IMR-90 (cell line): ENCODE data around the gene NABP1. TPM values are rescaled to one million over a fixed set of nuclear protein-coding genes. Genes with fewer than 3 reads are reported as not detected.

Experiments
- ATAC-seq: fragments of 200-7000 bp; cut with Tn5 transposase; 2 replicates; pipeline ENCODE4 v1.9.1; 2020; ENCODE audit warnings: low read depth, mild to moderate bottlenecking, moderate library complexity
- BruUV-seq: library from RNA; stranded (reverse); fragments of 400-500 nt; replicated peaks from 2 replicates; lab custom pipeline; 2021; lab: Mats Ljungman, UMichigan
- CTCF ChIA-PET: fragments of 300-600 bp; formaldehyde crosslinking; extraction: SDS; loops from one replicate; lab custom pipeline; 2021; ENCODE audit warnings: antibody characterized with exemption; lab: Yijun Ruan, JAX
- POLR2A ChIA-PET: fragments of 300-600 bp; sonication (Branson Sonifier 250); formaldehyde crosslinking; loops from one replicate; lab custom pipeline; 2022; ENCODE audit warnings: antibody characterized with exemption; ENCODE audit not compliant: unreplicated experiment; lab: Charles Lee
- DNase-seq: peaks from one replicate; pipeline ENCODE4 v3.0.0; 2013
- H2AFZ ChIP-seq: replicated peaks from 2 replicates; pipeline ENCODE3; 2013; ENCODE audit warnings: low read length, mild to moderate bottlenecking; ENCODE audit not compliant: poor library complexity
- H2AK5ac ChIP-seq: 2 replicates; pipeline ENCODE4 v1.6.1; 2013; ENCODE audit warnings: low read depth, low read length, inconsistent platforms
- H2AK9ac ChIP-seq: replicated peaks from 2 replicates; pipeline ENCODE3; 2013; ENCODE audit warnings: mild to moderate bottlenecking, low read depth, low read length, moderate library complexity; ENCODE audit not compliant: poor library complexity
- H2BK120ac ChIP-seq: 2 replicates; pipeline ENCODE4 v1.6.1; 2013; ENCODE audit warnings: low read depth, low read length, inconsistent platforms
- H2BK15ac ChIP-seq: 3 replicates; pipeline ENCODE4 v1.6.1; 2013; ENCODE audit warnings: low read depth, low read length, inconsistent platforms
- H2BK20ac ChIP-seq: 2 replicates; pipeline ENCODE4 v1.6.1; 2013; ENCODE audit warnings: low read depth, mild to moderate bottlenecking, inconsistent platforms, low read length, moderate library complexity
- H2BK5ac ChIP-seq: 2 replicates; pipeline ENCODE4 v1.6.1; 2013; ENCODE audit warnings: mild to moderate bottlenecking, low read depth, low read length, inconsistent platforms; ENCODE audit not compliant: poor library complexity, severe bottlenecking
- H3K14ac ChIP-seq: replicated peaks from 2 replicates; pipeline ENCODE4 v1.6.1; 2013; ENCODE audit warnings: low read depth, low read length, inconsistent platforms
- H3K18ac ChIP-seq: 2 replicates; pipeline ENCODE4 v1.6.1; 2013; ENCODE audit warnings: low read depth, low read length, control low read depth
- H3K23ac ChIP-seq: 2 replicates; pipeline ENCODE4 v1.6.1; 2013; ENCODE audit warnings: low read depth, low read length, inconsistent platforms
- H3K27ac ChIP-seq: 2 replicates; pipeline ENCODE4 v1.5.1; 2013; ENCODE audit warnings: mild to moderate bottlenecking, control low read depth, low read length; ENCODE audit not compliant: insufficient read depth
- H3K27me3 ChIP-seq: 2 replicates; pipeline ENCODE4 v1.6.1; 2013; ENCODE audit warnings: low read length; ENCODE audit not compliant: control insufficient read depth, insufficient read depth
- H3K36me3 ChIP-seq: 2 replicates; pipeline ENCODE4 v1.6.1; 2013; ENCODE audit warnings: low read length, mixed read lengths; ENCODE audit not compliant: control insufficient read depth, insufficient read depth
- H3K4ac ChIP-seq: 2 replicates; pipeline ENCODE4 v1.6.1; 2013; ENCODE audit warnings: low read depth, low read length, inconsistent platforms
- H3K4me1 ChIP-seq: 2 replicates; pipeline ENCODE4 v1.6.1; 2013; ENCODE audit warnings: low read length, mixed read lengths; ENCODE audit not compliant: control insufficient read depth, insufficient read depth
- H3K4me2 ChIP-seq: 2 replicates; pipeline ENCODE4 v1.6.1; 2013; ENCODE audit warnings: low read depth, mild to moderate bottlenecking, control low read depth, low read length, moderate library complexity
- H3K4me3 ChIP-seq: 2 replicates; pipeline ENCODE4 v1.5.1; 2013; ENCODE audit warnings: low read depth, mild to moderate bottlenecking, control low read depth, low read length, moderate library complexity; ENCODE audit not compliant: insufficient read depth
- H3K56ac ChIP-seq: 2 replicates; pipeline ENCODE4 v1.6.1; 2013; ENCODE audit warnings: low read length, inconsistent platforms; ENCODE audit not compliant: insufficient read depth; ENCODE audit errors: extremely low read depth
- H3K79me1 ChIP-seq, 2 experiments: 2 replicates each; pipeline ENCODE4 v1.6.1; 2013; ENCODE audit warnings: low read length in 2 of 2, inconsistent platforms in 1 of 2, low read depth in 1 of 2
- H3K9ac ChIP-seq: 2 replicates; pipeline ENCODE4 v1.6.1; 2013; ENCODE audit warnings: low read depth, low read length, control low read depth
- H3K9me1 ChIP-seq: 2 replicates; pipeline ENCODE4 v1.6.1; 2013; ENCODE audit warnings: low read length, inconsistent platforms; ENCODE audit not compliant: insufficient read depth
- H3K9me3 ChIP-seq: 2 replicates; pipeline ENCODE4 v1.6.1; 2013; ENCODE audit warnings: low read length; ENCODE audit not compliant: control insufficient read depth, insufficient read depth
- H4K20me1 ChIP-seq: 2 replicates; pipeline ENCODE4 v1.6.1; 2013; ENCODE audit warnings: low read length, inconsistent platforms; ENCODE audit not compliant: insufficient read depth
- H4K5ac ChIP-seq: 2 replicates; pipeline ENCODE4 v1.6.1; 2013; ENCODE audit warnings: mild to moderate bottlenecking, low read depth, low read length, control low read depth
- H4K8ac ChIP-seq, 2 experiments: 2 replicates each; pipeline ENCODE4 v1.6.1; 2013; ENCODE audit warnings: low read depth in 2 of 2, low read length in 2 of 2, control low read depth in 1 of 2, inconsistent platforms in 1 of 2
- H4K91ac ChIP-seq: 2 replicates; pipeline ENCODE4 v1.6.1; 2013; ENCODE audit warnings: low read depth, low read length, inconsistent platforms; ENCODE audit not compliant: insufficient read depth
- CEBPB ChIP-seq: IDR thresholded peaks from 2 replicates; pipeline ENCODE4 v1.6.1; 2012; ENCODE audit warnings: low read depth, low read length, improper control_type of control experiment
- RAD21 ChIP-seq: IDR thresholded peaks from 2 replicates; pipeline ENCODE4 v1.6.1; 2012; ENCODE audit warnings: low read length, improper control_type of control experiment
- WGBS, 2 experiments: methylation state at CpG; one replicate each; pipeline versions ENCODE4 v1.1.5 to v1.1.7; 2013; ENCODE audit warnings: missing lambda C conversion rate in 2 of 2; ENCODE audit not compliant: insufficient read length in 1 of 2; ENCODE audit errors: extremely low coverage in 2 of 2; 5-methylcytosine and 5-hydroxymethylcytosine counted together
- dilution Hi-C: fragments of 300-500 bp; cut with HindIII; formaldehyde crosslinking; loops from one replicate; pipeline ENCODE4 v1.14.3; 2018; ENCODE audit warnings: low sequenced_read_pairs; ENCODE audit not compliant: unreplicated experiment
- in situ Hi-C: fragments of 300-500 bp; cut with MboI; formaldehyde crosslinking; loops from 3 replicates; pipeline ENCODE4 v1.14.3; 2019; ENCODE audit warnings: low sequenced_read_pairs, inconsistent platforms, mixed read lengths
- intact Hi-C: fragments of 100-400 bp; cut with micrococcal nuclease; formaldehyde crosslinking; loops from 2 replicates; pipeline ENCODE4 v1.10.0; 2022
- polyA plus RNA-seq, 3 experiments: library from polyadenylated mRNA; depleted of rRNA; stranded (reverse); fragments of >200 nt; gene quantifications; 2 replicates each; pipeline ENCODE4 v1.2.3, GENCODE V29; 2012; ENCODE audit warnings: low replicate concordance in 1 of 3
- total RNA-seq: library from RNA; depleted of rRNA; stranded (reverse); fragments of >200 nt; gene quantifications from 2 replicates; pipeline ENCODE4 v1.2.3, GENCODE V29; 2012

Gene NABP1
- total and polyA plus RNA-seq, 2 of the 4 experiments (the other 2 are of a cell fraction): 57.7 to 73.3 TPM

DNA sequence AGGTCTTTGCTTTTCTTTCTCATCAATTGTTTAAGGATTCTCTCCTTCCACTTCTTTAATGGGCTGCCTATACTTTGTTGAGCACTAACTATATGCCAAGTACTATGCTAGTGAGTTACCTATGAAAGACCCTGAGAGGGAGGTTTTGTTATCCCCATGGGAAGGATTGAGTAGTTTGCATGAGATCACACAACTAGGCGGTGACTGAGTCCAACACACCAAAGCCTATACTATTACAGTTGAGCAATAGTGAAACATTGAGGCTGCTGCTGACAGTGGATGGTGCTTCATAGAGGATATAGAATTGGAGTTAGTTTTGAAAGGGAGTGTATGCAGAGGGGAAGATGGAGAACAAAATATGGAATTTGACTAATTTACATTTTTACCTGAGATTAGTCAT is 15.8 kb downstream of the NABP1 start:
- whole genome bisulfite sequencing, 2 experiments: no CpG with 5 or more reads among the region's 1 CpG
- H2AK9ac ChIP-seq: no peak overlapping the region
- H4K8ac ChIP-seq: no peak overlapping the region; a peak in 1 of 4 replicates
- no peak overlapping the region for H4K5ac ChIP-seq
- ChIA-PET POLR2A (interaction anchor here (1.0 kb wide), 2 partner anchors 111 to 125 kb away, joined by 3 read pairs; no protein-coding TSS in a partner anchor), CTCF (no interaction called here)
- no peak overlapping the region for H2AK5ac ChIP-seq
- 0 out of 4 replicates have a peak, but pooled peaks cover 0 to 6% of the 10 kb centered on the region in 2 experiments for H3K79me1 ChIP-seq
- H3K9ac ChIP-seq: no peak overlapping the region
- DNase-seq (no peak), ATAC-seq (no peak)
- no peak overlapping the region for H3K4me2 ChIP-seq
- H3K4me1 ChIP-seq: peaks cover 8% of the 10 kb centered on the region; the same call in 1 of the 2 replicates
- no peak overlapping the region for H2BK15ac ChIP-seq
- H3K4ac ChIP-seq: no peak overlapping the region
- no peak overlapping the region for H3K4me3 ChIP-seq
- intact Hi-C loops (loop anchor here (5.0 kb wide), 1 partner anchor 469 kb away; no protein-coding TSS in a partner anchor), in situ Hi-C loops (loop anchor here (5.0 kb wide), 1 partner anchor 121 kb away; no protein-coding TSS in a partner anchor), dilution Hi-C loops (no loop called here)
- no peak overlapping the region for H3K27ac ChIP-seq
- no peak overlapping the region for H2AFZ ChIP-seq
- no peak overlapping the region for H3K23ac ChIP-seq
- H3K9me1 ChIP-seq: peaks cover 5% of the 10 kb centered on the region
- no peaks in the 10 kb centered on the region for H3K36me3 ChIP-seq
- peaks cover 13% of the 10 kb centered on the region; the same call in 1 of the 2 replicates for H4K20me1 ChIP-seq
- no peak overlapping the region for H2BK5ac ChIP-seq
- H3K9me3 ChIP-seq: no peaks in the 10 kb centered on the region
- no peak overlapping the region for H2BK20ac ChIP-seq
- H3K27me3 ChIP-seq: no peaks in the 10 kb centered on the region
- H2BK120ac ChIP-seq: no peak overlapping the region
- no peak overlapping the region for H4K91ac ChIP-seq
- BruUV-seq: no TSS peak
- H3K14ac ChIP-seq: no peak overlapping the region
- no peak overlapping the region for H3K56ac ChIP-seq
- no peak overlapping the region for H3K18ac ChIP-seq
- TF ChIP-seq RAD21 (no peak), CEBPB (peak; percentile 58; the same call in 1 of the 2 replicates)
